Heart right ventricle (tissue), 16 donors: ENCODE results near the gene SPRN. TPM values are rescaled to one million over a fixed set of nuclear protein-coding genes. Genes with fewer than 3 reads are reported as not detected.
A peak's percentile ranks its signal among the peaks of the same experiment; 100 is the strongest.
"Not testable (repeated sequence)": the region's sequence is repeated elsewhere in the genome, so short reads cannot be mapped to it uniquely, and the experiment has no call there.

Experiments used
- ATAC-seq, 8 donors: fragments of 200-7000 bp; cut with Tn5 transposase; one replicate each; pipeline ENCODE4 v1.9.1; 2020; ENCODE audit warnings: mild to moderate bottlenecking in 8 of 8, moderate library complexity in 8 of 8, moderate number of reproducible peaks in 1 of 8
- DNase-seq, 2 donors: peaks; one replicate each; pipeline ENCODE4 v3.0.0-alpha.2; 2020
- H3K27ac ChIP-seq, 10 donors: fragments of 200-600 bp; sonication (generic) in 2 of 10; one replicate each; pipeline versions ENCODE4 v1.5.0 to v1.8.0; 2020 to 2022; ENCODE audit warnings: mild to moderate bottlenecking in 3 of 10
- H3K27me3 ChIP-seq, 7 donors: fragments of 200-600 bp; one replicate each; pipeline ENCODE4 v1.8.0; 2021 to 2022; ENCODE audit warnings: mild to moderate bottlenecking in 2 of 7
- H3K36me3 ChIP-seq, 9 donors: fragments of 200-600 bp; sonication (generic) in 1 of 9; one replicate each; pipeline versions ENCODE4 v1.5.0 to v1.8.0; 2020 to 2022; ENCODE audit warnings: mild to moderate bottlenecking in 2 of 9
- H3K4me1 ChIP-seq, 9 donors: fragments of 200-600 bp; sonication (generic) in 1 of 9; one replicate each; pipeline versions ENCODE4 v1.5.0 to v1.8.0; 2020 to 2022; ENCODE audit warnings: mild to moderate bottlenecking in 4 of 9
- H3K4me3 ChIP-seq, 10 donors: fragments of 200-600 bp; sonication (generic) in 2 of 10; one replicate each; pipeline versions ENCODE4 v1.5.0 to v1.8.0; 2020 to 2022; ENCODE audit warnings: mild to moderate bottlenecking in 7 of 10, moderate library complexity in 2 of 10
- H3K9me3 ChIP-seq, 11 donors: fragments of 200-600 bp in 10 of 11; sonication (generic) in 2 of 11; one replicate each; pipeline versions ENCODE4 v1.5.0 to v1.8.0; 2013 to 2022; ENCODE audit warnings: mild to moderate bottlenecking in 2 of 11, control low read depth in 1 of 11, moderate library complexity in 1 of 11
- WGBS, 2 donors: extraction: QIAGEN DNeasy Blood & Tissue Kit; methylation state at CpG; one replicate each; pipeline ENCODE4 v1.1.7; 2013; ENCODE audit warnings: inconsistent platforms in 1 of 2; 5-methylcytosine and 5-hydroxymethylcytosine counted together
- intact Hi-C, 10 donors: fragments of 100-400 bp; cut with DNase I; formaldehyde crosslinking; loops; one replicate each; pipeline versions ENCODE4 v1.11.1 to v1.14.2; 2022
- polyA plus RNA-seq, 2 donors: library from polyadenylated mRNA; stranded (reverse); fragments of 200-250 nt; gene quantifications; one replicate each; pipeline ENCODE4 v1.2.3, GENCODE V29; 2013
- total RNA-seq, 10 donors: library from RNA; stranded (reverse); fragmentation: NEBNext Ultra II Directional in 3 of 10; extraction: Animal tissue kit (Norgen Biotek cat#: 25700) in 3 of 10; gene quantifications; one replicate each; pipeline versions ENCODE4 v1.2.1 to v1.2.4, GENCODE V29; 2021 to 2023
- TF ChIP-seq, protein P1 (sequence below), 9 donors: fragments of 200-600 bp; sonication (generic) in 2 of 9; IDR thresholded peaks; one replicate each; pipeline versions ENCODE4 v1.5.0 to v1.8.0; 2021 to 2022; ENCODE audit warnings: antibody characterized with exemption in 9 of 9, mild to moderate bottlenecking in 5 of 9, moderate library complexity in 1 of 9
- donor health status: Arrhythmogenic right ventricular cardiomyopathy.
- donor health status: ischemic (EF 13 %, LVEDD 7.1; RV severe dilation, severe dysfunction).
- donor health status: healthy with polysubstance abuse.
- donor health status: DM: no; HTN: yes; CAD: no.
- donor health status: DM: no; HTN: no; CAD: no.
- donor health status: ischemic (EF 25% LVEDD 6.9; RV normal size, moderate dysfunction).
- donor health status: ischemic (EF 25% LVEDD 5.7; RV mildly dilated, moderate dysfunction).
- donor health status: healthy.
- donor health status: DM: yes; HTN: yes; CAD: no.
- donor health status: Ischemic cardiomyopathy.
- donor health status: ischemic (EF 35%, LVEDD 5.7; RV mildly dilated, moderate dysfunction).
- donor health status: nonischemic (EF 11% LVEDD 7.7; RV severe dilation, severe dysfunction).
- donor health status: DM: yes; HTN: yes; CAD: no.
- donor health status: PGD.
- donor health status: ischemic (EF 29% LVEDD 5.4; RV normal size, mild dysfunction).
- donor health status: nonischemic (EF 23%, LVEDD 6.1; RV moderate dilation, normal function).

The SPRN gene
- total and polyA plus RNA-seq, 12 donors: 0.07 to 0.22 (median 0.09) TPM; not detected in 9

DNA sequence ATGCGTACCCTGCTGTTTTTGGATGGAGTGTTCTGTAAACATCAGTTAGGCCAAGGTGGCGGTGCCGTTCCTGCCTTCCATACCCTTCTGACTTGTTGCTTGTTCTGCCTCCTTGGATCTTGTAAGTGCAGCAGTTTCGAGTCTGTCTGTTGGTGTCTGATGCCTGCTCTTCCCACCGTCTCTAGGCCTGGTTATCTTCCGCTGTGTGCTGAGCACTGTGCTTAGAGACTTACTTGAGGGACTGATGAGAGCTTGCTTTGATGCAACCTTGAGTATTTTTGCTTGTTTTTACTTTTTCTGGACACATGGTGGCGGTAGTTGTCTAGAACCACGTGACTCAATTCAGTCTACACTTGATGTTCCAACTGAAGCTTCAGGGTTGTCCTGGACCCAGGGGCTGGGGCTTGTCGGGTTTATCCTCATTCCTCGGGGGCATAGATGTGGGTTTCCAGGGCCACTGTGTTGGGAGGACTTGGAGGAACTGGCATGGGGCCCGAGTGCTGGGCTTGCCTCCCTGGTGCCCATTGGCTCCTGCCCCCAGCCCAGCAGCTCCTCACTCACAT lies 14.4 kb upstream of the SPRN start:
- Histone ChIP-seq H3K27me3 (no peaks in the 10 kb centered on the region), H3K4me3 (no peak overlapping the region), H3K4me1 (no peaks in the 10 kb centered on the region), H3K9me3 (peaks cover 0 to 4% (median 0%) of the 10 kb centered on the region in 11 donors), H3K27ac (no peak overlapping the region), H3K36me3 (no peaks in the 10 kb centered on the region)
- intact Hi-C loops: loop anchor here in 1 of 10 donors (5.0 kb wide), 1 partner anchor 169 kb away; no protein-coding TSS in a partner anchor
- TF ChIP-seq, protein P1, sequence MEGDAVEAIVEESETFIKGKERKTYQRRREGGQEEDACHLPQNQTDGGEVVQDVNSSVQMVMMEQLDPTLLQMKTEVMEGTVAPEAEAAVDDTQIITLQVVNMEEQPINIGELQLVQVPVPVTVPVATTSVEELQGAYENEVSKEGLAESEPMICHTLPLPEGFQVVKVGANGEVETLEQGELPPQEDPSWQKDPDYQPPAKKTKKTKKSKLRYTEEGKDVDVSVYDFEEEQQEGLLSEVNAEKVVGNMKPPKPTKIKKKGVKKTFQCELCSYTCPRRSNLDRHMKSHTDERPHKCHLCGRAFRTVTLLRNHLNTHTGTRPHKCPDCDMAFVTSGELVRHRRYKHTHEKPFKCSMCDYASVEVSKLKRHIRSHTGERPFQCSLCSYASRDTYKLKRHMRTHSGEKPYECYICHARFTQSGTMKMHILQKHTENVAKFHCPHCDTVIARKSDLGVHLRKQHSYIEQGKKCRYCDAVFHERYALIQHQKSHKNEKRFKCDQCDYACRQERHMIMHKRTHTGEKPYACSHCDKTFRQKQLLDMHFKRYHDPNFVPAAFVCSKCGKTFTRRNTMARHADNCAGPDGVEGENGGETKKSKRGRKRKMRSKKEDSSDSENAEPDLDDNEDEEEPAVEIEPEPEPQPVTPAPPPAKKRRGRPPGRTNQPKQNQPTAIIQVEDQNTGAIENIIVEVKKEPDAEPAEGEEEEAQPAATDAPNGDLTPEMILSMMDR (IDR thresholded peaks at IDR 0.05): peak in 1 of 9 donors; percentile 37
- ATAC-seq: no peak
- whole genome bisulfite sequencing, 2 donors: 71 to 77% methylated on average over 11 of the region's 11 CpGs
- DNase-seq: no peak

DNA sequence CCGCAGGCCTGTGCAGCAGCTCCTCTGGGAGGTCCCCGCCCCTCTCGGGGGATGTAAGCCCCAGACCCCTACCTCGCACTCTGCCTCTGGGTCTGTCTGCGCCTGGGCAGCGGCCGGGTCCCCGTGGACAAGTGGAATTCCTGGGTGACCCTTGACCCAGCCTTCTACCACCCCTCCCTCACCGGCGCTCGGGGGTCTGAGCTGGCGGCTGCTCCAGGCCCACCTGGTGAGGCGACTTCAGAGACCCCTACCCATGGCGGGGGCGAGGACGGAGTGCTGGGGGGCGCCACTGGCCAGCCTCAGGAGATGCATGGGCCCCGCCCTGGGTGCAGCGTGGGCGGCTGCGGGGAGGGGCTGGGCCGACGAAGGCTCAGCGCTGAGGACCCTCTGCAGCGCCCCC lies 8.4 kb upstream of the SPRN start:
- H3K36me3 ChIP-seq, H3K27ac ChIP-seq, H3K4me1 ChIP-seq, DNase-seq, H3K27me3 ChIP-seq, intact Hi-C loops, H3K4me3 ChIP-seq: not testable (repeated sequence)
- H3K9me3 ChIP-seq: peaks cover 0 to 21% (median 3%) of the 10 kb centered on the region in 11 donors
- WGBS, 2 donors: 78 to 89% methylated on average over 4 to 7 of the region's 25 CpGs
- peak in 2 of 8 donors; percentile 38 to 44 for ATAC-seq

DNA sequence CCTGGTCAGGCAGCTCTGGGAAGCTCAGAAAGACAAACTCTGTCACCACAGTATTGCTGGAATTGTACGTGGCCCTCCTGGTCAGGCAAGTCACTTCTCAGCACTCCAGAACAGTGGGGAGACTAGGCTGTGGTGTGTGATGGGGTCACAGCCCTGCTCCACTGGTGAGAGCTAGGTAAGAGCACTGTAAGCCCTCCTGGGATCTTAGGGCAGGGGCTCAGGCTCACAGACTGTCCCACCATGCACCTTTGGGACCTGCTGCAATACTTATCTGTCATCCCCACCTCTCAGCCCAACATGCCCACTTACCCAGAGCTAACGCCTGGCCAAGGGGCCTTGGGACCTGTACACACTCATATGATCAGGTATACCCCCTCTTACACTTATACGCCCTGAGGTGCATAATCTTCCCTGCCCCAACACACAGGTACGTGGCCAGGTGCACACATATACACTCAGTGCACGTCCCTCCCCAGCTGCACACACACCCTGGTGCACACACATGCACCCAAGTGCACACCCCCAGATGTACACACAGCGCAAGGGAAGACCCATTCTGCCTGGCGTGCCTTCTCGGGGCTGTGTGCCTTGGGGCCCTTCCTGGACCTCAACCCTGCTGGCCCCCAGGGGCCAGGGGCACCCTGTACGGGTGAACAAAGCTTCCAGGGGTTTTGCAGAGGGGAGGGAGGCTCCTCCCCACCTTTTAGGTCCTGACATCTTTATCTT lies 7.6 kb upstream of the SPRN start:
- H3K9me3 ChIP-seq: peaks cover 0 to 21% (median 3%) of the 10 kb centered on the region in 11 donors
- H3K36me3 ChIP-seq, intact Hi-C loops, H3K27me3 ChIP-seq, H3K4me1 ChIP-seq, H3K27ac ChIP-seq, H3K4me3 ChIP-seq, DNase-seq: not testable (repeated sequence)
- WGBS, 2 donors: 67 to 70% methylated on average over 5 to 6 of the region's 9 CpGs
- peak in 5 of 8 donors; percentile 4 to 68 (median 17) for ATAC-seq

DNA sequence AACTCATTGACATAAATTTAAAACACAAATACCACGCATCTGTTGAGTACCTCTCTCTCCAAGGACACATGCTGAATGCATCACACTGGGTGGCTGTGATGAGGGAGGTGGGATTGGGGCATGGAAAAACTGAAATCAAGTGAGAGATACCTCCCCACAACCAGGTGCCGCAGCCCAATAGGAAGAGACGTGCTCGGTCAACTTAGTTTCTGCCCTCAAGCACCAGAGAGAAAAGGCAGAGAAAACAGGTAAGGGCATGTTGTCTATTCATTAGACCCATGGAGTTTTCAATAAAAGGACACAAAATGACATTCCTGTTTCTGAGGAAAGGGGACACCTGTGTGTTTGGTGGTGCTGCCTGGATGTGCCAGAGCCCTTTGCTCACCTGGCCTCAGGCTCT lies 5.1 kb upstream of the SPRN start:
- H3K9me3 ChIP-seq: peaks cover 0 to 17% (median 3%) of the 10 kb centered on the region in 11 donors
- H3K27ac ChIP-seq, DNase-seq, H3K4me1 ChIP-seq, H3K27me3 ChIP-seq, H3K36me3 ChIP-seq, intact Hi-C loops, H3K4me3 ChIP-seq, ATAC-seq: not testable (repeated sequence)
- WGBS, 2 donors: 85 to 90% methylated on average over 4 of the region's 4 CpGs

DNA sequence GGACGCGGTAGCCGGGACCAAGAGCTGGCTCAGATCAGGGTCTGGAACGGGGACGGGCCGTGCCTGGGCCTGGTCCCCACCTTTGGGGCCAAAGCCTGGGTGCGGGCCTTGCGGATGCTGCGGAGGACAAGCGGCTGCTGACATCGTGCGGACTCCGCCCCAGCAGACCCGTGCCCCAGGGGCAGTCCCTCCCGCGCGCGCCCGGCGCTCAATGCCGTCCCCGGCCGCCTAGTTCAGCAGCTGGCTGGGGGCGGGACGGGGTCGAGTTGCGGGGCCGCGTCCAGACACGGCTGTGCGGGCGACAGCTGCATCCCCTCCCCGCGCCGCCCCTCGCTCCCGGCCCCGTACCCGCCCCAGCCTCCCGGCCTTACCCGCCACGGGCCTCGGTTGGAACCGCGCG lies 323 bp downstream of the SPRN start:
- peak in 3 of 8 donors; percentile 5 to 27 (median 11) for ATAC-seq
- intact Hi-C loops: loop anchor here in 1 of 10 donors (5.0 kb wide), 1 partner anchor 148 kb away; no protein-coding TSS in a partner anchor
- peaks cover 0 to 25% (median 7%) of the 10 kb centered on the region in 9 donors for H3K36me3 ChIP-seq
- H3K27me3 ChIP-seq: peaks cover 0 to 21% (median 5%) of the 10 kb centered on the region in 7 donors
- DNase-seq: peak in 1 of 2 donors; percentile 3
- not testable (repeated sequence) for H3K4me1 ChIP-seq, H3K27ac ChIP-seq
- peaks cover 0 to 12% (median 2%) of the 10 kb centered on the region in 11 donors for H3K9me3 ChIP-seq
- H3K4me3 ChIP-seq: peak overlapping the region in 1 of 10 donors; percentile 19
- WGBS, 2 donors: no CpG with 5 or more reads among the region's 46 CpGs
